ENCODE data around the gene AKR1C3.
"Not testable (repeated sequence)": the region's sequence is repeated elsewhere in the genome, so short reads cannot be mapped to it uniquely, and the experiment has no call there.

AKR1C3 gene

GRCh38 chr10:5094265-5095205, at the start of gene AKR1C3:
Gene AKR1C3 (plus strand): TSS chr10:5094414. CDS start chr10:5094445, 31 bp downstream.
- no peak for DNase-seq (ENCODE audit: low read depth)

- no peak for DNase-seq (ENCODE audit: low read depth)
Observed at GRCh38 chr10:5045095-5045494, 49.1 kb upstream of the AKR1C3 start.

- DNase-seq (ENCODE audit: low read depth) = no peak
Observed at GRCh38 chr10:5046410-5046809, 47.8 kb upstream of the AKR1C3 start.

- DNase-seq (ENCODE audit: low read depth) = not testable (repeated sequence)
Observed at GRCh38 chr10:5047055-5047454, 47.2 kb upstream of the AKR1C3 start.

- DNase-seq (ENCODE audit: low read depth) = no peak
Observed at GRCh38 chr10:5047912-5048628, 46.1 kb upstream of the AKR1C3 start.

- not testable (repeated sequence) for DNase-seq (ENCODE audit: low read depth)
Observed at GRCh38 chr10:5052951-5053500, 41.2 kb upstream of the AKR1C3 start.

- not testable (repeated sequence) for DNase-seq (ENCODE audit: low read depth)
Observed at GRCh38 chr10:5054831-5055230, 39.4 kb upstream of the AKR1C3 start.

- not testable (repeated sequence) for DNase-seq (ENCODE audit: low read depth)
Observed at GRCh38 chr10:5059267-5059666, 34.9 kb upstream of the AKR1C3 start.

GRCh38 chr10:5060791-5061190, 33.4 kb upstream of the AKR1C3 start:
- not testable (repeated sequence) for DNase-seq (ENCODE audit: low read depth)

- DNase-seq (ENCODE audit: low read depth) = no peak
Observed at GRCh38 chr10:5064656-5065055, 29.6 kb upstream of the AKR1C3 start.

- DNase-seq (ENCODE audit: low read depth) = no peak
Observed at GRCh38 chr10:5068274-5068984, 25.8 kb upstream of the AKR1C3 start.

- no peak for DNase-seq (ENCODE audit: low read depth)
Observed at GRCh38 chr10:5070648-5071410, 23.4 kb upstream of the AKR1C3 start.

- no peak for DNase-seq (ENCODE audit: low read depth)
Observed at GRCh38 chr10:5071411-5072198, 22.6 kb upstream of the AKR1C3 start.

- no peak for DNase-seq (ENCODE audit: low read depth)
Observed at GRCh38 chr10:5073659-5074058, 20.6 kb upstream of the AKR1C3 start.

GRCh38 chr10:5076615-5077014, 17.6 kb upstream of the AKR1C3 start:
- no peak for DNase-seq (ENCODE audit: low read depth)

GRCh38 chr10:5078547-5079180, 15.6 kb upstream of the AKR1C3 start:
- DNase-seq (ENCODE audit: low read depth) = no peak

GRCh38 chr10:5079306-5079830, 14.8 kb upstream of the AKR1C3 start:
- no peak for DNase-seq (ENCODE audit: low read depth)

GRCh38 chr10:5079836-5080235, 14.4 kb upstream of the AKR1C3 start:
- no peak for DNase-seq (ENCODE audit: low read depth)

GRCh38 chr10:5081091-5081490, 13.1 kb upstream of the AKR1C3 start:
- DNase-seq (ENCODE audit: low read depth) = no peak
